Right lobe of liver (tissue), 4 donors: ENCODE data around the gene ECHDC3.

Experiments used
- CTCF ChIP-seq, 4 donors: fragments of 200-600 bp in 3 of 4; fragments of 450-650 bp in 1 of 4; IDR thresholded peaks; one replicate each; pipeline versions ENCODE4 v1.5.1 to v1.8.0; 2016 to 2022; ENCODE audit warnings: antibody characterized with exemption in 4 of 4, mild to moderate bottlenecking in 2 of 4
- POLR2A ChIP-seq: fragments of 450-650 bp; IDR thresholded peaks from one replicate; pipeline ENCODE4 v1.6.1; 2017; ENCODE audit warnings: antibody characterized with exemption, mild to moderate bottlenecking
- donor health status: DM: no; HTN: no; CAD: no.
- donor health status: DM: no; HTN: no; CAD: no.
- donor health status: DM: no; HTN: yes; CAD: no.

GRCh38 chr10:11740907-11741306 is 1.3 kb upstream of the ECHDC3 start:
- TF ChIP-seq CTCF (IDR thresholded peaks at IDR 0.05), result no peak
- no peak for TF ChIP-seq POLR2A
